HepG2 (cell line): ENCODE data around the gene TNFRSF6B. TPM values are rescaled to one million over a fixed set of nuclear protein-coding genes. Genes with fewer than 3 reads are reported as not detected.

ENCODE experiments used
- CCAR2 ChIP-seq: fragments of 200-400 bp; formaldehyde crosslinking; optimal IDR thresholded peaks from 2 replicates; pipeline ENCODE3; 2018; ENCODE audit warnings: low read depth, mild to moderate bottlenecking, low read length, moderate library complexity
- CHCHD3 ChIP-seq: sonication (generic); formaldehyde crosslinking; IDR thresholded peaks from 2 replicates; pipeline ENCODE4 v1.8.0; 2022; ENCODE audit warnings: mild to moderate bottlenecking, missing genetic modification reagents, moderate library complexity
- GATA4 ChIP-seq: sonication (generic); IDR thresholded peaks from 2 replicates; pipeline ENCODE4 v1.6.1; 2016; ENCODE audit warnings: antibody characterized with exemption, low read depth, borderline replicate concordance
- KMT2A ChIP-seq: sonication (generic); formaldehyde crosslinking; IDR thresholded peaks from 2 replicates; pipeline ENCODE4 v1.4.0; 2020; ENCODE audit warnings: missing genetic modification reagents
- MAFG ChIP-seq: sonication (generic); formaldehyde crosslinking; IDR thresholded peaks from 2 replicates; pipeline ENCODE4 v1.5.1; 2020; ENCODE audit warnings: mild to moderate bottlenecking, missing genetic modification reagents
- MIER2 ChIP-seq: IDR thresholded peaks from 2 replicates; pipeline ENCODE4 v1.6.1; 2016; ENCODE audit warnings: missing biosample characterization, missing genetic modification reagents
- NAIF1 ChIP-seq: sonication (generic); formaldehyde crosslinking; IDR thresholded peaks from 2 replicates; pipeline ENCODE4 v1.5.0; 2020; ENCODE audit warnings: mild to moderate bottlenecking, missing genetic modification reagents, borderline replicate concordance
- NFRKB ChIP-seq: fragments of 450-650 bp; IDR thresholded peaks from 2 replicates; pipeline ENCODE4 v1.6.1; 2017
- PHF21A ChIP-seq: sonication (generic); formaldehyde crosslinking; IDR thresholded peaks from 2 replicates; pipeline ENCODE4 v1.5.0; 2020; ENCODE audit warnings: mild to moderate bottlenecking, missing genetic modification reagents
- SRSF4 ChIP-seq: fragments of 200-400 bp; formaldehyde crosslinking; IDR thresholded peaks from one replicate; pipeline ENCODE4 v1.6.1; 2018; ENCODE audit warnings: mild to moderate bottlenecking, low read depth, low read length, moderate library complexity; ENCODE audit not compliant: poor library complexity, severe bottlenecking
- ZNF326 ChIP-seq: sonication (generic); formaldehyde crosslinking; IDR thresholded peaks from 2 replicates; pipeline ENCODE4 v1.4.0; 2020; ENCODE audit warnings: missing genetic modification reagents, borderline replicate concordance
- ZNF331 ChIP-seq: sonication (generic); formaldehyde crosslinking; IDR thresholded peaks from 2 replicates; pipeline ENCODE4 v1.4.0; 2020; ENCODE audit warnings: missing genetic modification reagents
- ZNF782 ChIP-seq: sonication (generic); formaldehyde crosslinking; IDR thresholded peaks from 2 replicates; pipeline ENCODE4 v1.4.0; 2020; ENCODE audit warnings: missing genetic modification reagents, mild to moderate bottlenecking, borderline replicate concordance
- polyA plus RNA-seq, 8 experiments: library from polyadenylated mRNA; depleted of rRNA in 3 of 8; stranded (reverse) in 7 of 8; unstranded in 1 of 8; fragments of >200 nt; fragmentation: Illumina TruSeq in 4 of 8; extraction: Trizol in 4 of 8; gene quantifications; 2 replicates each; pipeline versions ENCODE4 v1.2.1 to v1.2.3, GENCODE V29; 2011 to 2016; ENCODE audit warnings: low read depth in 4 of 8, missing spikeins in 1 of 8, mixed read lengths in 1 of 8; ENCODE audit not compliant: insufficient read depth in 1 of 8
- total RNA-seq, 5 experiments: library from RNA; depleted of rRNA; stranded (reverse); fragments of >200 nt; fragmentation: Illumina TruSeq; extraction: Trizol; gene quantifications; 2 replicates each; pipeline ENCODE4 v1.2.3, GENCODE V29; 2016; ENCODE audit warnings: low read depth in 1 of 5
- TF ChIP-seq, protein P1 (sequence below): sonication (generic); formaldehyde crosslinking; IDR thresholded peaks from 2 replicates; pipeline ENCODE4 v1.5.0; 2020; ENCODE audit warnings: mild to moderate bottlenecking, missing genetic modification reagents, borderline replicate concordance
- TF ChIP-seq, protein P2 (sequence below): sonication (generic); formaldehyde crosslinking; IDR thresholded peaks from 2 replicates; pipeline ENCODE4 v1.4.0; 2020; ENCODE audit warnings: missing genetic modification reagents, borderline replicate concordance
- TF ChIP-seq, protein P3 (sequence below): sonication (generic); formaldehyde crosslinking; IDR thresholded peaks from 2 replicates; pipeline ENCODE4 v1.4.0; 2020; ENCODE audit warnings: missing genetic modification reagents

TNFRSF6B gene
- total and polyA plus RNA-seq, 2 of the 13 experiments (the other 11 are each of a cell fraction or from before 2014, with no cell fraction given): 0.24 TPM; not detected in 1

DNA sequence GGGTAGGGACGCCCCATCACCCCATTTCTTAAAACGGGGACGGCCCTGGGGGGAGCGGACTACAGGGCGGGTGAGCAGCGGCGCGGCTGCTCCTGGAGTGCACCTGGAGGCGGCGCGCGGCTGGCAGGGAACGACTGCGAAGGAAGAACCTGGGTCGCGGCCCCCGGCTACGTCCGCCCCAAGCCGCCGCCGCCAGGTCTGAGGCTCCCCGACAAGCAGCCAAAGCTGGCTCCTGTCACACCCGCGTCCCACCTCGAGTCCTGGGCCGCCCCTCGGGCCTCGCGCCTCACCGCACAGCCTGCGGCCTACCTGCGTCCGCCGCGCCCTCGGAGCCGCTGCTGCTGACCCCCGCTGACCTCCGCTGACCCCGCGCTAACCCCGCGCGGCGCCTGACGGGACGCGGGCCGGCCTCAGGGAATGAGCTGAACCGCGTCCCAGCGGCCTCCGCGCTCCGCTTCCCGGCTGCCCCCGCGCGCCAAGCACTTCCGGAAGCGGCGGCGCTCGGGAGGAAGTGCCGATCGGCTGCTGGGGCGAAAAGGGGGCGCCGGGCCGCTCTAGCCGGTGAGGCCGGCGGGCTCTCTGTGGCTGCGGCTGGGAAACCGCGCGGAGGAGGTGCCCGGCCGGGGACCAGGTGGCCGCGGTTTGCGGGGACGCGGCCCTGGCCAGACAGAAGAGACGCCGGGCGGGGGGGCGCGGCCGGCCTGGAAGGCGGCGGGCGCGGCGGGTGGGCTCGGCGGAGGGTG is 11.3 kb downstream of the TNFRSF6B start, which contains the start of the genes ARFRP1 and ZGPAT (continued):
- TF ChIP-seq, protein P1, sequence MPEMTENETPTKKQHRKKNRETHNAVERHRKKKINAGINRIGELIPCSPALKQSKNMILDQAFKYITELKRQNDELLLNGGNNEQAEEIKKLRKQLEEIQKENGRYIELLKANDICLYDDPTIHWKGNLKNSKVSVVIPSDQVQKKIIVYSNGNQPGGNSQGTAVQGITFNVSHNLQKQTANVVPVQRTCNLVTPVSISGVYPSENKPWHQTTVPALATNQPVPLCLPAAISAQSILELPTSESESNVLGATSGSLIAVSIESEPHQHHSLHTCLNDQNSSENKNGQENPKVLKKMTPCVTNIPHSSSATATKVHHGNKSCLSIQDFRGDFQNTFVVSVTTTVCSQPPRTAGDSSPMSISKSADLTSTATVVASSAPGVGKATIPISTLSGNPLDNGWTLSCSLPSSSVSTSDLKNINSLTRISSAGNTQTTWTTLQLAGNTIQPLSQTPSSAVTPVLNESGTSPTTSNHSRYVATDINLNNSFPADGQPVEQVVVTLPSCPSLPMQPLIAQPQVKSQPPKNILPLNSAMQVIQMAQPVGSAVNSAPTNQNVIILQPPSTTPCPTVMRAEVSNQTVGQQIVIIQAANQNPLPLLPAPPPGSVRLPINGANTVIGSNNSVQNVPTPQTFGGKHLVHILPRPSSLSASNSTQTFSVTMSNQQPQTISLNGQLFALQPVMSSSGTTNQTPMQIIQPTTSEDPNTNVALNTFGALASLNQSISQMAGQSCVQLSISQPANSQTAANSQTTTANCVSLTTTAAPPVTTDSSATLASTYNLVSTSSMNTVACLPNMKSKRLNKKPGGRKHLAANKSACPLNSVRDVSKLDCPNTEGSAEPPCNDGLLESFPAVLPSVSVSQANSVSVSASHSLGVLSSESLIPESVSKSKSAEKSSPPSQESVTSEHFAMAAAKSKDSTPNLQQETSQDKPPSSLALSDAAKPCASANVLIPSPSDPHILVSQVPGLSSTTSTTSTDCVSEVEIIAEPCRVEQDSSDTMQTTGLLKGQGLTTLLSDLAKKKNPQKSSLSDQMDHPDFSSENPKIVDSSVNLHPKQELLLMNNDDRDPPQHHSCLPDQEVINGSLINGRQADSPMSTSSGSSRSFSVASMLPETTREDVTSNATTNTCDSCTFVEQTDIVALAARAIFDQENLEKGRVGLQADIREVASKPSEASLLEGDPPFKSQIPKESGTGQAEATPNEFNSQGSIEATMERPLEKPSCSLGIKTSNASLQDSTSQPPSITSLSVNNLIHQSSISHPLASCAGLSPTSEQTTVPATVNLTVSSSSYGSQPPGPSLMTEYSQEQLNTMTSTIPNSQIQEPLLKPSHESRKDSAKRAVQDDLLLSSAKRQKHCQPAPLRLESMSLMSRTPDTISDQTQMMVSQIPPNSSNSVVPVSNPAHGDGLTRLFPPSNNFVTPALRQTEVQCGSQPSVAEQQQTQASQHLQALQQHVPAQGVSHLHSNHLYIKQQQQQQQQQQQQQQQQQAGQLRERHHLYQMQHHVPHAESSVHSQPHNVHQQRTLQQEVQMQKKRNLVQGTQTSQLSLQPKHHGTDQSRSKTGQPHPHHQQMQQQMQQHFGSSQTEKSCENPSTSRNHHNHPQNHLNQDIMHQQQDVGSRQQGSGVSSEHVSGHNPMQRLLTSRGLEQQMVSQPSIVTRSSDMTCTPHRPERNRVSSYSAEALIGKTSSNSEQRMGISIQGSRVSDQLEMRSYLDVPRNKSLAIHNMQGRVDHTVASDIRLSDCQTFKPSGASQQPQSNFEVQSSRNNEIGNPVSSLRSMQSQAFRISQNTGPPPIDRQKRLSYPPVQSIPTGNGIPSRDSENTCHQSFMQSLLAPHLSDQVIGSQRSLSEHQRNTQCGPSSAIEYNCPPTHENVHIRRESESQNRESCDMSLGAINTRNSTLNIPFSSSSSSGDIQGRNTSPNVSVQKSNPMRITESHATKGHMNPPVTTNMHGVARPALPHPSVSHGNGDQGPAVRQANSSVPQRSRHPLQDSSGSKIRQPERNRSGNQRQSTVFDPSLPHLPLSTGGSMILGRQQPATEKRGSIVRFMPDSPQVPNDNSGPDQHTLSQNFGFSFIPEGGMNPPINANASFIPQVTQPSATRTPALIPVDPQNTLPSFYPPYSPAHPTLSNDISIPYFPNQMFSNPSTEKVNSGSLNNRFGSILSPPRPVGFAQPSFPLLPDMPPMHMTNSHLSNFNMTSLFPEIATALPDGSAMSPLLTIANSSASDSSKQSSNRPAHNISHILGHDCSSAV (CRISPR knock-in tag): no peak; the same call in 1 of the 2 replicates
- TF ChIP-seq CHCHD3 (CRISPR knock-in tag) (peak; percentile 88; the same call in 1 of the 2 replicates), MIER2 (CRISPR knock-in tag) (peak; percentile 32; the same call in 1 of the 2 replicates), NAIF1 (no peak), PHF21A (CRISPR knock-in tag) (peak; percentile 95), CCAR2 (no peak), MAFG (CRISPR knock-in tag) (peak; percentile 81; the same call in 1 of the 2 replicates), ZNF782 (CRISPR knock-in tag) (peak; percentile 64; the same call in 1 of the 2 replicates), ZNF331 (CRISPR knock-in tag) (peak; percentile 96), NFRKB (no peak), ZNF326 (CRISPR knock-in tag) (peak; percentile 22; the same call in 1 of the 2 replicates), SRSF4 (no peak), KMT2A (CRISPR knock-in tag) (peak; percentile 99), GATA4 (peak; percentile 18; the same call in 1 of the 2 replicates)
- TF ChIP-seq, protein P2, sequence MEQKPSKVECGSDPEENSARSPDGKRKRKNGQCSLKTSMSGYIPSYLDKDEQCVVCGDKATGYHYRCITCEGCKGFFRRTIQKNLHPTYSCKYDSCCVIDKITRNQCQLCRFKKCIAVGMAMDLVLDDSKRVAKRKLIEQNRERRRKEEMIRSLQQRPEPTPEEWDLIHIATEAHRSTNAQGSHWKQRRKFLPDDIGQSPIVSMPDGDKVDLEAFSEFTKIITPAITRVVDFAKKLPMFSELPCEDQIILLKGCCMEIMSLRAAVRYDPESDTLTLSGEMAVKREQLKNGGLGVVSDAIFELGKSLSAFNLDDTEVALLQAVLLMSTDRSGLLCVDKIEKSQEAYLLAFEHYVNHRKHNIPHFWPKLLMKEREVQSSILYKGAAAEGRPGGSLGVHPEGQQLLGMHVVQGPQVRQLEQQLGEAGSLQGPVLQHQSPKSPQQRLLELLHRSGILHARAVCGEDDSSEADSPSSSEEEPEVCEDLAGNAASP (CRISPR knock-in tag): peak; percentile 98
- TF ChIP-seq, protein P3, sequence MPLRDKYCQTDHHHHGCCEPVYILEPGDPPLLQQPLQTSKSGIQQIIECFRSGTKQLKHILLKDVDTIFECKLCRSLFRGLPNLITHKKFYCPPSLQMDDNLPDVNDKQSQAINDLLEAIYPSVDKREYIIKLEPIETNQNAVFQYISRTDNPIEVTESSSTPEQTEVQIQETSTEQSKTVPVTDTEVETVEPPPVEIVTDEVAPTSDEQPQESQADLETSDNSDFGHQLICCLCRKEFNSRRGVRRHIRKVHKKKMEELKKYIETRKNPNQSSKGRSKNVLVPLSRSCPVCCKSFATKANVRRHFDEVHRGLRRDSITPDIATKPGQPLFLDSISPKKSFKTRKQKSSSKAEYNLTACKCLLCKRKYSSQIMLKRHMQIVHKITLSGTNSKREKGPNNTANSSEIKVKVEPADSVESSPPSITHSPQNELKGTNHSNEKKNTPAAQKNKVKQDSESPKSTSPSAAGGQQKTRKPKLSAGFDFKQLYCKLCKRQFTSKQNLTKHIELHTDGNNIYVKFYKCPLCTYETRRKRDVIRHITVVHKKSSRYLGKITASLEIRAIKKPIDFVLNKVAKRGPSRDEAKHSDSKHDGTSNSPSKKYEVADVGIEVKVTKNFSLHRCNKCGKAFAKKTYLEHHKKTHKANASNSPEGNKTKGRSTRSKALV (CRISPR knock-in tag): peak; percentile 80; the same call in 1 of the 2 replicates
